OCI-LY7 (cell line): ENCODE data around the gene EXOC6B. TPM values are rescaled to one million over a fixed set of nuclear protein-coding genes. Genes with fewer than 3 reads are reported as not detected.

Source experiments
- BruUV-seq: library from RNA; stranded (reverse); fragments of 400-500 nt; replicated peaks from 2 replicates; lab custom pipeline; 2021; lab: Mats Ljungman, UMichigan
- CTCF ChIA-PET: fragments of 300-600 bp; sonication (Branson Sonifier 250); formaldehyde crosslinking; loops from one replicate; lab custom pipeline; 2022; ENCODE audit warnings: antibody characterized with exemption; ENCODE audit not compliant: unreplicated experiment; lab: Charles Lee
- POLR2A ChIA-PET: fragments of 300-600 bp; sonication (Branson Sonifier 250); formaldehyde crosslinking; loops from one replicate; lab custom pipeline; 2022; ENCODE audit warnings: antibody characterized with exemption; lab: Charles Lee
- DNase-seq: peaks from one replicate; pipeline ENCODE4 v3.0.0-alpha.2; 2015; ENCODE audit warnings: low spot score
- H2AFZ ChIP-seq: fragments of 200-600 bp; sonication (generic), shearing (Covaris generic); 2 replicates; pipeline ENCODE4 v1.6.1; 2014; ENCODE audit warnings: mild to moderate bottlenecking, antibody characterized with exemption, low read length, moderate library complexity
- H3K27ac ChIP-seq: fragments of 200-600 bp; sonication (generic); 2 replicates; pipeline ENCODE4 v1.5.1; 2014; ENCODE audit warnings: mixed run types, low read depth, mild to moderate bottlenecking, moderate library complexity, low read length, inconsistent platforms; ENCODE audit not compliant: poor library complexity, severe bottlenecking
- H3K36me3 ChIP-seq: fragments of 200-600 bp; sonication (generic); 2 replicates; pipeline ENCODE4 v1.6.1; 2014; ENCODE audit warnings: mild to moderate bottlenecking, antibody characterized with exemption, low read length, moderate library complexity, mixed read lengths; ENCODE audit not compliant: insufficient read depth
- H3K4me1 ChIP-seq: fragments of 200-600 bp; sonication (generic); 2 replicates; pipeline ENCODE4 v1.5.1; 2014; ENCODE audit warnings: mild to moderate bottlenecking, low read length; ENCODE audit not compliant: insufficient read depth, poor library complexity, severe bottlenecking
- H3K4me2 ChIP-seq: fragments of 200-600 bp; sonication (generic); 2 replicates; pipeline ENCODE4 v1.6.1; 2014; ENCODE audit warnings: mild to moderate bottlenecking, low read length
- H3K4me3 ChIP-seq: fragments of 200-600 bp; sonication (generic); 2 replicates; pipeline ENCODE4 v1.5.1; 2014; ENCODE audit warnings: mild to moderate bottlenecking, low read depth, low read length; ENCODE audit not compliant: poor library complexity, severe bottlenecking
- H3K79me2 ChIP-seq: fragments of 200-600 bp; sonication (generic); 2 replicates; pipeline ENCODE4 v1.6.1; 2016; ENCODE audit warnings: low read depth, mild to moderate bottlenecking, low read length, moderate library complexity, mixed read lengths; ENCODE audit not compliant: insufficient read depth
- H3K9me2 ChIP-seq: fragments of 200-600 bp; sonication (generic); 2 replicates; pipeline ENCODE4 v1.6.1; 2016; ENCODE audit warnings: mild to moderate bottlenecking, low read length, mixed read lengths; ENCODE audit not compliant: insufficient read depth
- H3K9me3 ChIP-seq: fragments of 200-600 bp; sonication (generic); 2 replicates; pipeline ENCODE4 v1.6.1; 2014; ENCODE audit warnings: mild to moderate bottlenecking, mixed run types, low read length, mixed read lengths
- H4K20me1 ChIP-seq: fragments of 200-600 bp; sonication (generic); 2 replicates; pipeline ENCODE4 v1.6.1; 2014; ENCODE audit warnings: mild to moderate bottlenecking, antibody characterized with exemption, low read length, moderate library complexity, mixed read lengths; ENCODE audit not compliant: insufficient read depth
- CTCF ChIP-seq: fragments of 200-600 bp; sonication (generic); conservative IDR thresholded peaks from 2 replicates; pipeline ENCODE4 v1.5.1; 2014; ENCODE audit warnings: mild to moderate bottlenecking, antibody characterized with exemption, low read length, moderate library complexity, mixed read lengths
- EZH2phosphoT487 ChIP-seq: fragments of 200-600 bp; sonication (generic); IDR thresholded peaks from 2 replicates; pipeline ENCODE4 v1.6.1; 2018; ENCODE audit warnings: low read depth, borderline replicate concordance, mild to moderate bottlenecking, mixed run types, antibody characterized with exemption, low read length, moderate library complexity, mixed read lengths
- intact Hi-C: fragments of 100-400 bp; cut with micrococcal nuclease; formaldehyde crosslinking; loops from one replicate; pipeline ENCODE4 v1.10.0; 2022; ENCODE audit not compliant: unreplicated experiment
- total RNA-seq, 2 experiments: library from RNA; depleted of rRNA in 1 of 2; stranded (reverse); fragments of >200 nt in 1 of 2; shearing (Covaris generic) in 1 of 2; gene quantifications; 2 replicates each; pipeline ENCODE4 v1.2.3, GENCODE V29; 2014 to 2022

Gene EXOC6B
- total RNA-seq, 2 experiments from 2014 or later: 5.1 TPM; not detected in 1

DNA sequence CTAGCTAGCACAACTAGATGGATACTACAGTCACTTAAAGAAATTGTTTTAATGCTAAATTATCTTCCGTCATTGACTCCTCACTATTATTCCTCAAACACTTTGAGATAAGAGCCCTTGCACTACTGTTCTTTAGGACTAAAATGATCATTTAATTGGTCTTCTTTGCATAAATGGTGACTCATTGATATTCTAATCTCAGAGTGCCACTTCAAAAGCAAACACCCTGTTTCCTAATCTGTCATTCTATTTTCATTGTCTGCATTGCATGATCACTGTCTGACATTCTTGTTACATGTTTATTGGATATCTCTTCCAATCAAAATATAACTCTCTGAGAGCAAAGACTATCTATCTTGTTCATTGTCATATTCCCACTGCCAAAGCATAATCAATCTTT, 313.9 kb downstream of the EXOC6B start:
- intact Hi-C loops: no loop called here
- Histone ChIP-seq H3K4me3 (no peak overlapping the region), H3K9me2 (no peaks in the 10 kb centered on the region), H3K27ac (no peak overlapping the region), H3K4me2 (no peak overlapping the region), H4K20me1 (no peaks in the 10 kb centered on the region), H3K9me3 (no peaks in the 10 kb centered on the region), H2AFZ (no peak overlapping the region), H3K4me1 (no peaks in the 10 kb centered on the region), H3K79me2 (no peaks in the 10 kb centered on the region), H3K36me3 (no peaks in the 10 kb centered on the region)
- no peak for DNase-seq
- no TSS peak for BruUV-seq
- ChIA-PET CTCF (no interaction called here), POLR2A (no interaction called here)
- no peak for TF ChIP-seq CTCF
- no peak for TF ChIP-seq EZH2phosphoT487

DNA sequence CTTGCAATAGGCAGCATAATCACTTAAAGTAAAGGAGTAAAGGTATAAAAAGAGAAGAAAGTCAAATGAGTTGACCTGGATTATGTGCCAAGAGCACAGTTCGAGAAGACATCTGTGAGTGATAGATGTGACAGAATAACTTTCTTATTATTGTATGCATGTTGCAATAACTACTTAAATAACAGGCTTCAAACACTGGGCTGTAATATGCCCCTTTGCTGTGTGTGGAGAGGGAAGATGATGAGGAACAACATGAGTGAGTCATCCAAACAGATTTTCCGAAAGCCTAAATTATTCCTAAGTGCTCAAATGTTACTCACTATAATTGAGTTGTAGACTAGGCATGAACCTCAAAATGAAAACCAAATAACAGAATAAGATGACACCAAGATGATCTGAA, 328.1 kb downstream of the EXOC6B start:
- no peak overlapping the region for H3K4me3 ChIP-seq
- no peaks in the 10 kb centered on the region for H3K9me2 ChIP-seq
- ChIA-PET POLR2A (no interaction called here), CTCF (no interaction called here)
- no peaks in the 10 kb centered on the region for H3K9me3 ChIP-seq
- no peaks in the 10 kb centered on the region for H3K79me2 ChIP-seq
- no peaks in the 10 kb centered on the region for H3K4me1 ChIP-seq
- no peak overlapping the region for H3K4me2 ChIP-seq
- H2AFZ ChIP-seq: no peak overlapping the region
- TF ChIP-seq CTCF (no peak), EZH2phosphoT487 (no peak)
- H3K27ac ChIP-seq: no peak overlapping the region
- no TSS peak for BruUV-seq
- intact Hi-C loops: no loop called here
- no peak for DNase-seq
- no peaks in the 10 kb centered on the region for H4K20me1 ChIP-seq
- H3K36me3 ChIP-seq: no peaks in the 10 kb centered on the region

- Histone ChIP-seq H2AFZ (no peak overlapping the region), H3K36me3 (no peaks in the 10 kb centered on the region), H3K79me2 (no peaks in the 10 kb centered on the region), H3K27ac (no peak overlapping the region), H3K4me2 (no peak overlapping the region), H3K4me1 (no peaks in the 10 kb centered on the region), H3K4me3 (no peak overlapping the region), H3K9me2 (no peaks in the 10 kb centered on the region), H4K20me1 (no peaks in the 10 kb centered on the region), H3K9me3 (no peaks in the 10 kb centered on the region)
- intact Hi-C loops: no loop called here
- no TSS peak for BruUV-seq
- TF ChIP-seq CTCF (no peak), EZH2phosphoT487 (no peak)
- ChIA-PET POLR2A (interaction anchor here (0.5 kb wide), 1 partner anchor 64 kb away, joined by 3 read pairs; no protein-coding TSS in a partner anchor), CTCF (no interaction called here)
- DNase-seq: no peak
Measured at GRCh38 chr2:72496479-72496878, 329.4 kb downstream of the EXOC6B start.
